ENCODE results near the gene PTPRU.

DNA sequence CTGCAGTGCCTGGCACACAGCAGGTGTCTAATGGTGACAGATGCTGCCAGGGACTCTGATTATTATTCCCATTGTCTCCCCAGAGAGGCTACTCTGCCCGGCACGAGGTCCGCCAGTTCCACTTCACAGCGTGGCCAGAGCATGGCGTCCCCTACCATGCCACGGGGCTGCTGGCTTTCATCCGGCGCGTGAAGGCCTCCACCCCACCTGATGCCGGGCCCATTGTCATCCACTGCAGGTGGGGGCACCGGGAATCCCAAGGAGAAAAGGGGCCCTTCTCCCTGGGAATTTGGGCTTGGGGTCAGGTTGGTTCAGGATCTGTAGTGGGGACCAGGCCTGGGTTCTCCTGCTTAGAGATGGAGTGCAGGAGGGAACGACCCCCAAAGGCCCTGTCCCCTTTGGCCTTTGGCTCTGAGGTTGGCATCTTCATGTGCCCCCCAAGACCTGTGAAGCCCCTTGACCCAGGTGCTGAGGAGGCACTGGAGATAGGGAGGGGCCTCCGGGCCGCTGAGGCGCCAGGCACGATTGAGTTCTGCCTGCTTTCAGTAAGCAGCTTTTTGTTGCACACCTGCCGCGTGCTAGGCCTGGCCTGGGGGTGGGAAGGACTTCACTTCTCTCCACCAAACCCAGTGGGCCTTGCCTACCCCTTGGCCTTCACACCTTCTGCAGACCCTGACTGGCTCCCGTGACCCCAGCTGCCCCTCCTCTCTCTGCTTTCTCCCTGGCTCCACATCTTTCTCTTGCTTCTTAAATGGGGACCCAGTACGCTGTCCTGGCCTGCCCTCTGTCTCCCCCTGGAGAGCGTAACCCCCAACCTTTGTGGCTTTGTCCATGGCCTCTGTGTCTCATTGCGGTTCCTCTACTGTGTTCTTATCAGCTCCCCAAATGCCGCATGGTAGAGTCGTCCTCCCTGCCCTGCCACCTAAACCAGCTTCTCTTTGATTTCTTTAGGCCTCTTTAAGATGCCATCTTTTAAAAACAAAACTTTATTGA is 76.4 kb downstream of the PTPRU start:
- TF ChIP-seq, protein P1, sequence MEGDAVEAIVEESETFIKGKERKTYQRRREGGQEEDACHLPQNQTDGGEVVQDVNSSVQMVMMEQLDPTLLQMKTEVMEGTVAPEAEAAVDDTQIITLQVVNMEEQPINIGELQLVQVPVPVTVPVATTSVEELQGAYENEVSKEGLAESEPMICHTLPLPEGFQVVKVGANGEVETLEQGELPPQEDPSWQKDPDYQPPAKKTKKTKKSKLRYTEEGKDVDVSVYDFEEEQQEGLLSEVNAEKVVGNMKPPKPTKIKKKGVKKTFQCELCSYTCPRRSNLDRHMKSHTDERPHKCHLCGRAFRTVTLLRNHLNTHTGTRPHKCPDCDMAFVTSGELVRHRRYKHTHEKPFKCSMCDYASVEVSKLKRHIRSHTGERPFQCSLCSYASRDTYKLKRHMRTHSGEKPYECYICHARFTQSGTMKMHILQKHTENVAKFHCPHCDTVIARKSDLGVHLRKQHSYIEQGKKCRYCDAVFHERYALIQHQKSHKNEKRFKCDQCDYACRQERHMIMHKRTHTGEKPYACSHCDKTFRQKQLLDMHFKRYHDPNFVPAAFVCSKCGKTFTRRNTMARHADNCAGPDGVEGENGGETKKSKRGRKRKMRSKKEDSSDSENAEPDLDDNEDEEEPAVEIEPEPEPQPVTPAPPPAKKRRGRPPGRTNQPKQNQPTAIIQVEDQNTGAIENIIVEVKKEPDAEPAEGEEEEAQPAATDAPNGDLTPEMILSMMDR (IDR thresholded peaks at IDR 0.05) = no peak
- TF ChIP-seq POLR2A (IDR thresholded peaks at IDR 0.05) = no peak

All from esophagus squamous epithelium (tissue), 4 donors.